Liver (tissue), 9 donors: ENCODE data around the gene CDC14A. TPM values are rescaled to one million over a fixed set of nuclear protein-coding genes. Genes with fewer than 3 reads are reported as not detected.

Experiments
- DNase-seq: peaks from one replicate; pipeline ENCODE4 v3.0.0-alpha.2; 2017; ENCODE audit warnings: low spot score
- H3K27ac ChIP-seq, 2 donors: one replicate each; pipeline ENCODE4 v1.7.0; 2013; ENCODE audit warnings: inconsistent platforms in 2 of 2, low read length in 2 of 2, control low read depth in 1 of 2, low read depth in 1 of 2, mild to moderate bottlenecking in 1 of 2
- H3K27me3 ChIP-seq, 4 donors: one replicate each; pipeline versions ENCODE4 v1.6.1 to v1.7.0; 2013; ENCODE audit warnings: low read length in 3 of 4, inconsistent platforms in 1 of 4, mild to moderate bottlenecking in 1 of 4, moderate library complexity in 1 of 4; ENCODE audit not compliant: control insufficient read depth in 4 of 4, insufficient read depth in 4 of 4
- H3K36me3 ChIP-seq, 4 donors: one replicate each; pipeline versions ENCODE4 v1.6.1 to v1.7.0; 2013; ENCODE audit warnings: low read length in 3 of 4, mild to moderate bottlenecking in 3 of 4, low read depth in 1 of 4, moderate library complexity in 1 of 4; ENCODE audit not compliant: control insufficient read depth in 4 of 4, insufficient read depth in 3 of 4
- H3K4me1 ChIP-seq, 4 donors: one replicate each; pipeline versions ENCODE4 v1.6.1 to v1.7.0; 2013; ENCODE audit warnings: low read length in 3 of 4, mild to moderate bottlenecking in 3 of 4, moderate library complexity in 1 of 4; ENCODE audit not compliant: control insufficient read depth in 4 of 4, insufficient read depth in 4 of 4
- H3K4me3 ChIP-seq, 3 donors: one replicate each; pipeline versions ENCODE4 v1.6.1 to v1.7.0; 2013; ENCODE audit warnings: low read length in 3 of 3, control low read depth in 1 of 3, low read depth in 1 of 3, mild to moderate bottlenecking in 1 of 3
- H3K9ac ChIP-seq, 2 donors: one replicate each; pipeline ENCODE4 v1.7.0; 2013; ENCODE audit warnings: low read length in 2 of 2, mild to moderate bottlenecking in 2 of 2, moderate library complexity in 2 of 2, control low read depth in 1 of 2, low read depth in 1 of 2
- H3K9me3 ChIP-seq, 4 donors: one replicate each; pipeline versions ENCODE4 v1.6.1 to v1.7.0; 2013; ENCODE audit warnings: low read length in 3 of 4; ENCODE audit not compliant: control insufficient read depth in 4 of 4
- ATF3 ChIP-seq: IDR thresholded peaks from 2 replicates; pipeline ENCODE4 v1.6.1; 2016; ENCODE audit warnings: antibody characterized with exemption
- CTCF ChIP-seq: fragments of 150-350 bp; IDR thresholded peaks from 2 replicates; pipeline ENCODE4 v1.5.1; 2017; ENCODE audit warnings: improper control_type of control experiment, low read depth, low read length; ENCODE audit not compliant: missing input control
- EGR1 ChIP-seq, 2 donors: IDR thresholded peaks; 2 replicates each; pipeline ENCODE4 v1.6.1; 2016 to 2018; ENCODE audit warnings: antibody characterized with exemption in 2 of 2, low read depth in 2 of 2
- FOXA1 ChIP-seq: IDR thresholded peaks from 2 replicates; pipeline ENCODE4 v1.6.1; 2016; ENCODE audit warnings: antibody characterized with exemption
- FOXA2 ChIP-seq: IDR thresholded peaks from 2 replicates; pipeline ENCODE4 v1.6.1; 2016; ENCODE audit warnings: antibody characterized with exemption
- GABPA ChIP-seq, 2 donors: IDR thresholded peaks in 1 of 2; conservative IDR thresholded peaks in 1 of 2; 2 replicates each; pipeline ENCODE4 v1.6.1; 2016; ENCODE audit warnings: antibody characterized with exemption in 2 of 2, mild to moderate bottlenecking in 1 of 2, moderate library complexity in 1 of 2
- HNF4A ChIP-seq, 2 donors: conservative IDR thresholded peaks; 2 replicates each; pipeline ENCODE4 v1.6.1; 2016; ENCODE audit warnings: antibody characterized with exemption in 2 of 2, mild to moderate bottlenecking in 2 of 2
- HNF4G ChIP-seq: IDR thresholded peaks from 2 replicates; pipeline ENCODE4 v1.6.1; 2016; ENCODE audit warnings: antibody characterized with exemption
- JUND ChIP-seq, 2 donors: IDR thresholded peaks; 2 replicates each; pipeline ENCODE4 v1.6.1; 2016; ENCODE audit warnings: antibody characterized with exemption in 2 of 2
- MAX ChIP-seq: IDR thresholded peaks from 2 replicates; pipeline ENCODE4 v1.6.1; 2016; ENCODE audit warnings: antibody characterized with exemption
- NR2F2 ChIP-seq: IDR thresholded peaks from 2 replicates; pipeline ENCODE4 v1.6.1; 2016; ENCODE audit warnings: antibody characterized with exemption
- RAD21 ChIP-seq, 2 donors: IDR thresholded peaks; 2 replicates each; pipeline ENCODE4 v1.6.1; 2016; ENCODE audit warnings: antibody characterized with exemption in 2 of 2, mild to moderate bottlenecking in 2 of 2
- REST ChIP-seq: IDR thresholded peaks from 2 replicates; pipeline ENCODE4 v1.6.1; 2016; ENCODE audit warnings: antibody characterized with exemption, mild to moderate bottlenecking
- RXRA ChIP-seq, 2 donors: IDR thresholded peaks; 2 replicates each; pipeline ENCODE4 v1.6.1; 2017 to 2018; ENCODE audit warnings: antibody characterized with exemption in 2 of 2, mild to moderate bottlenecking in 1 of 2
- SP1 ChIP-seq: IDR thresholded peaks from 2 replicates; pipeline ENCODE4 v1.6.1; 2018; ENCODE audit warnings: antibody characterized with exemption, mild to moderate bottlenecking
- TAF1 ChIP-seq: conservative IDR thresholded peaks from 2 replicates; pipeline ENCODE4 v1.6.1; 2016; ENCODE audit warnings: antibody characterized with exemption, mild to moderate bottlenecking
- YY1 ChIP-seq: IDR thresholded peaks from 2 replicates; pipeline ENCODE4 v1.6.1; 2016; ENCODE audit warnings: antibody characterized with exemption, mild to moderate bottlenecking
- ZBTB33 ChIP-seq: IDR thresholded peaks from 2 replicates; pipeline ENCODE4 v1.6.1; 2016; ENCODE audit warnings: antibody characterized with exemption
- WGBS: extraction: QIAGEN DNeasy Blood & Tissue Kit; methylation state at CpG from one replicate; pipeline ENCODE4 v1.1.7; 2013; 5-methylcytosine and 5-hydroxymethylcytosine counted together
- polyA plus RNA-seq, 2 donors: library from polyadenylated mRNA; stranded (reverse) in 1 of 2; unstranded in 1 of 2; fragments of 200-250 nt in 1 of 2; fragments of >200 nt in 1 of 2; fragmentation: Nextera tagmentation in 1 of 2; extraction: Ambion mirVana in 1 of 2; gene quantifications; one replicate each; pipeline versions ENCODE4 v1.2.1 to v1.2.3, GENCODE V29; 2013 to 2015
- total RNA-seq, 2 donors: library from RNA; depleted of rRNA; stranded (reverse); fragments of >200 nt; gene quantifications; one replicate each; pipeline ENCODE4 v1.2.3, GENCODE V29; 2014
- donor health status: healthy.
- donor health status: healthy.
- donor health status: healthy.
- donor health status: healthy.
- donor health status: healthy.

The CDC14A gene
- total and polyA plus RNA-seq, 4 donors: 0.39 to 4.1 (median 2.6) TPM

GRCh38 chr1:100313382-100313781 is 38.9 kb upstream of the CDC14A start (continued):
- no peak for TF ChIP-seq JUND (IDR thresholded peaks at IDR 0.05)
- TF ChIP-seq HNF4A (conservative IDR thresholded peaks at IDR 0.05): no peak

- H3K9me3 ChIP-seq: peaks cover 3 to 15% (median 5%) of the 10 kb centered on the region in 4 donors
- H3K4me3 ChIP-seq: no peak overlapping the region
- H3K36me3 ChIP-seq: no peaks in the 10 kb centered on the region
- H3K4me1 ChIP-seq: no peaks in the 10 kb centered on the region
- TF ChIP-seq HNF4A (conservative IDR thresholded peaks at IDR 0.05) (no peak), FOXA1 (no peak), EGR1 (IDR thresholded peaks at IDR 0.05; ENCODE audit: low read depth in 2 of 2) (no peak), RXRA (IDR thresholded peaks at IDR 0.05) (no peak), TAF1 (no peak), ZBTB33 (no peak), GABPA (IDR thresholded peaks at IDR 0.05 in 1 of 2, conservative IDR thresholded peaks at IDR 0.05 in 1 of 2) (no peak)
- DNase-seq: no peak
- H3K27ac ChIP-seq: no peak overlapping the region
- H3K9ac ChIP-seq: no peak overlapping the region
- H3K27me3 ChIP-seq: no peaks in the 10 kb centered on the region
Measured at GRCh38 chr1:100316622-100317021, 35.7 kb upstream of the CDC14A start.

- H3K9me3 ChIP-seq: peaks cover 3 to 14% (median 5%) of the 10 kb centered on the region in 4 donors
- TF ChIP-seq JUND (IDR thresholded peaks at IDR 0.05): no peak
- TF ChIP-seq FOXA2: no peak
- no peak for TF ChIP-seq ATF3
- TF ChIP-seq GABPA (IDR thresholded peaks at IDR 0.05 in 1 of 2, conservative IDR thresholded peaks at IDR 0.05 in 1 of 2): no peak
- TF ChIP-seq SP1: no peak
- no peak for TF ChIP-seq YY1
- TF ChIP-seq RAD21 (IDR thresholded peaks at IDR 0.05): no peak
- TF ChIP-seq HNF4A (conservative IDR thresholded peaks at IDR 0.05): no peak
- no peak for TF ChIP-seq HNF4G
- TF ChIP-seq ZBTB33: no peak
- no peak for TF ChIP-seq RXRA (IDR thresholded peaks at IDR 0.05)
- TF ChIP-seq CTCF: no peak
- TF ChIP-seq MAX: no peak
- TF ChIP-seq NR2F2: no peak
- TF ChIP-seq REST: no peak
- no peak for TF ChIP-seq FOXA1
- TF ChIP-seq TAF1: no peak
- TF ChIP-seq EGR1 (IDR thresholded peaks at IDR 0.05; ENCODE audit: low read depth in 2 of 2): no peak
Measured at GRCh38 chr1:100320311-100321099, 31.8 kb upstream of the CDC14A start.

More at GRCh38 chr1:100320311-100321099, 31.8 kb upstream of the CDC14A start:
- Histone ChIP-seq H3K9ac (no peak overlapping the region), H3K27me3 (no peaks in the 10 kb centered on the region), H3K36me3 (no peaks in the 10 kb centered on the region), H3K27ac (no peak overlapping the region), H3K4me1 (peaks cover 0 to 10% (median 3%) of the 10 kb centered on the region in 4 donors), H3K4me3 (no peak overlapping the region)
- no peak for DNase-seq
- 79% methylated on average over 2 of the region's 2 CpGs for WGBS
